Nephron (organoid): ENCODE measurements around the gene KRT35.

ENCODE experiments used
- H3K27ac Mint-ChIP-seq, 3 experiments: 2 replicates each; pipeline ENCODE4 v1.8.0; 2020; ENCODE audit warnings: mixed read lengths in 3 of 3, mild to moderate bottlenecking in 2 of 3, moderate library complexity in 1 of 3
- H3K27me3 Mint-ChIP-seq: 2 replicates; pipeline ENCODE4 v1.8.0; 2021; ENCODE audit warnings: low read depth, mild to moderate bottlenecking, moderate library complexity, mixed read lengths
- H3K36me3 Mint-ChIP-seq: 2 replicates; pipeline ENCODE4 v1.8.0; 2020; ENCODE audit warnings: low read depth, mixed read lengths
- H3K4me1 Mint-ChIP-seq: 2 replicates; pipeline ENCODE4 v1.8.0; 2020; ENCODE audit warnings: mixed read lengths
- H3K4me3 Mint-ChIP-seq, 3 experiments: 2 replicates each; pipeline ENCODE4 v1.8.0; 2020; ENCODE audit warnings: mild to moderate bottlenecking in 3 of 3, mixed read lengths in 3 of 3, moderate library complexity in 2 of 3
- H3K9me3 Mint-ChIP-seq: 2 replicates; pipeline ENCODE4 v1.8.0; 2020; ENCODE audit warnings: mixed read lengths
- TF ChIP-seq, protein P1 (sequence below), 3 experiments: fragments of 200-600 bp; sonication (generic); IDR thresholded peaks; one replicate each; pipeline ENCODE4 v1.5.0; 2021; ENCODE audit warnings: antibody characterized with exemption in 3 of 3; ENCODE audit not compliant: unreplicated experiment in 3 of 3

Gene KRT35

DNA sequence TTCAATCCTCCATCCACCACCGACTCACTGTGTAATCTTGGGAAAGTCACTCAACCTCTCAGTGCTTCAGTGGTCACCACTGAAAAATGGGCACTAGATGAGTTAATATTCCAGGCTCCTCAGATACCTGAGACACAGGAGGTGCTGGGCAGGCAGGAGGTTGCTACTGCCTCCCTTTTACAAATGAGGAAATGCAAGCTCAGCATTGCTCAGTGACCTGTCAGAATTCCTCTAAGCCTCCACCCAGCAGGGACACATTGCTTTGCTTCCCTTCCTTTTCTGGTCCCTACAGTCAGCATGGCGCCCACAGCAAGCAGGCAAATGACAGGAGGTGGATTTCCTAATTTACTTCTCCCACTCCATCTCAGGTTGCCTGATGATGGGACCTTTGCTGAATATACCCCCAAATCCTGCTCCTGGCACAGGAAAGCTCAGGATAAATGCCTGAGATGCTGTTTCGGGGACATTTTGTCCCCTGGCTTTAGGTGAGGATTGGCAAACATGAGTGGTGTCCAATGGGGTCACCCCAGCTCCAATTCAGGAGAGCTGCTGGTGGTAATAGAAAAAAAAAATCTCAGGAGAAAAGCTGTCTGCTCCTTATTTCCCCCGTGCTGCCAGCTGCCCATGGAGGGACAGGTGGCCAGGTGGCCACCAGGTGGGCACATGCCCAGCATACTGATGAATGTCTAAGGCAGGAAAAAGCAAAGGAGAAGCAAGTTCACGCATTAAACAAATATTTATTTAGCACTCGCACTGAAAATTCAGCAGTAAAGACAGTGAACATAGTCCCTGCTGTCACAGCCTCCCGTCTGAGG lies 29.5 kb upstream of the KRT35 start:
- Mint-ChIP-seq H3K4me1 (no peaks in the 10 kb centered on the region), H3K27me3 (peaks cover 36% of the 10 kb centered on the region), H3K9me3 (no peaks in the 10 kb centered on the region), H3K36me3 (no peaks in the 10 kb centered on the region), H3K4me3 (no peak overlapping the region), H3K27ac (no peak overlapping the region)
- TF ChIP-seq, protein P1, sequence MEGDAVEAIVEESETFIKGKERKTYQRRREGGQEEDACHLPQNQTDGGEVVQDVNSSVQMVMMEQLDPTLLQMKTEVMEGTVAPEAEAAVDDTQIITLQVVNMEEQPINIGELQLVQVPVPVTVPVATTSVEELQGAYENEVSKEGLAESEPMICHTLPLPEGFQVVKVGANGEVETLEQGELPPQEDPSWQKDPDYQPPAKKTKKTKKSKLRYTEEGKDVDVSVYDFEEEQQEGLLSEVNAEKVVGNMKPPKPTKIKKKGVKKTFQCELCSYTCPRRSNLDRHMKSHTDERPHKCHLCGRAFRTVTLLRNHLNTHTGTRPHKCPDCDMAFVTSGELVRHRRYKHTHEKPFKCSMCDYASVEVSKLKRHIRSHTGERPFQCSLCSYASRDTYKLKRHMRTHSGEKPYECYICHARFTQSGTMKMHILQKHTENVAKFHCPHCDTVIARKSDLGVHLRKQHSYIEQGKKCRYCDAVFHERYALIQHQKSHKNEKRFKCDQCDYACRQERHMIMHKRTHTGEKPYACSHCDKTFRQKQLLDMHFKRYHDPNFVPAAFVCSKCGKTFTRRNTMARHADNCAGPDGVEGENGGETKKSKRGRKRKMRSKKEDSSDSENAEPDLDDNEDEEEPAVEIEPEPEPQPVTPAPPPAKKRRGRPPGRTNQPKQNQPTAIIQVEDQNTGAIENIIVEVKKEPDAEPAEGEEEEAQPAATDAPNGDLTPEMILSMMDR (IDR thresholded peaks at IDR 0.05; ENCODE audit: unreplicated experiment in 3 of 3) = no peak

DNA sequence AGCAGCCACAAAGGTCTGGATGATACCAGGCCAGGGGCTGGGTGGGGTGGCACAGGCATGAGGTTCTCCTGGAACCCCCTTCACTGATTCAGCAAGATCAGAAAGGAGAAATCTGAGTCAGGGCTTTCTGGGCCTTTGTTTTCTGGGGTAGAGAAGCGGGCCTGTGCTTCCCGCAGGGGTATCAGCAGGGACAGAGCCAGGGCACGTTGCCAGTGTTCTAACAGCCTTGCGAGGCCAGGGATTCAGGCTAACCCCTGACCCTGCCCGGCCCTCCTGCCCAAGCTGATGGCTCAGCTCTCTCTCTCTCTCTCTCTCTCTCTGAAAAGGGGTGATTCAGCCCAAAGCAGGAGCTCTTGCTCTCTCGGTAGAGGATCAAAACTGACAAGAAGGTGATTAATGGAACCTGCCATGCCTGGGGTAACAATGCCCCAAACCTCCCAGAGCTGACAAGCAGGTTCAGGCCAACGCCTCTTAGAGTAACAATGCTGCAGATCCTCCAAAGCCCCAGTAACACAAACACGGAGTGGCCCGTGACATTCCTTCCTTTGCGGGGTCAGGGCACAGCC lies 26.4 kb upstream of the KRT35 start:
- peaks cover 16% of the 10 kb centered on the region for H3K4me1 Mint-ChIP-seq
- H3K9me3 Mint-ChIP-seq = no peaks in the 10 kb centered on the region
- H3K27ac Mint-ChIP-seq = no peak overlapping the region
- TF ChIP-seq, protein P1 (IDR thresholded peaks at IDR 0.05; ENCODE audit: unreplicated experiment in 3 of 3) = no peak
- H3K27me3 Mint-ChIP-seq = peaks cover 37% of the 10 kb centered on the region
- no peaks in the 10 kb centered on the region for H3K36me3 Mint-ChIP-seq
- H3K4me3 Mint-ChIP-seq = no peak overlapping the region

DNA sequence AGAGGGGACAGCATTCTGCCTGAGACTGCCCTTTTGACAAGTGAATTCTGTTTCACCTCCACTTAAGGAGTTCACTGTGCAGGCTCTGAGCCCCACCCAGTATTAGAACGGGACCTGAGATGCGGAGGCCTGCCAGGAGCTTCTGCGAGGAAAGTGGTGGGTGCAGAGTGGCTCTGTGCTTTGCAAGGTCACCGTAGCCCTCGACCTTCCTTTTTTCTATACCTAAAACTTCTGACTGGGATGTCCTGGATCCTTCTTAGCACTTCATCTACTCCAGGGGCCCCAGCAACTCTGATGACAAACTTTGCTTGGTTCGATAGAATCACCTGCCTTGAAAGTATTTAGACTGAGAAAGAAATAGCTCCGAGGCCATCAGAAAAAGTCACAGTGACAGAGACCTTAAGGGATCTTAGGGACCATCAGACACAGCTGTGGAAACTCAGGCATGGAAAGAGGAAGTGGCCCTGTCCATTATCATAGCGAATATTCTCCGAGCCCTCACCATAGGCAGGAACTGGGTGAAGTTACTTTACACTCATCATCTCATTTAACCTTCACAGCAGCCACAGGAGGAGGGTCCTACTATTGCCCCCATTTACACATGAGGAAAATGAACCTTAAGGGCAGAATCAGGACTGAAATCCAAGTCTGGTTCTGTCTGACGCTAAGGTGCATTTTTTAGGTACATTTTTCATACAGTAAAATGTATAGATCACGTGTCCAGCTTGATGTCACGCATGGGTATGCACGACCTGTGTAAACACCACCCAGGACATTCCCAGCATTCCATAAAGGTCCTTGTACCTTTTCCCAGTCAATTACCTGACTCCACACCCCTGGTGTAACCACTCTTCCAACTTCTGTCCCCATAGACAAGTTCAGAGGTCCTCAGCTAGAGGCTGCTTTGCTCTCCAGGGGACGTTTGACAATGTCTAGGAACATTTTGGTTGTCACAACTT lies 25.1 kb upstream of the KRT35 start:
- Mint-ChIP-seq H3K4me3 (no peak overlapping the region), H3K36me3 (no peaks in the 10 kb centered on the region), H3K4me1 (peaks cover 16% of the 10 kb centered on the region), H3K27me3 (peaks cover 40% of the 10 kb centered on the region), H3K9me3 (no peaks in the 10 kb centered on the region), H3K27ac (peak overlapping the region in 1 of 3 experiments; percentile 8)
- TF ChIP-seq, protein P1 (IDR thresholded peaks at IDR 0.05; ENCODE audit: unreplicated experiment in 3 of 3) = no peak

DNA sequence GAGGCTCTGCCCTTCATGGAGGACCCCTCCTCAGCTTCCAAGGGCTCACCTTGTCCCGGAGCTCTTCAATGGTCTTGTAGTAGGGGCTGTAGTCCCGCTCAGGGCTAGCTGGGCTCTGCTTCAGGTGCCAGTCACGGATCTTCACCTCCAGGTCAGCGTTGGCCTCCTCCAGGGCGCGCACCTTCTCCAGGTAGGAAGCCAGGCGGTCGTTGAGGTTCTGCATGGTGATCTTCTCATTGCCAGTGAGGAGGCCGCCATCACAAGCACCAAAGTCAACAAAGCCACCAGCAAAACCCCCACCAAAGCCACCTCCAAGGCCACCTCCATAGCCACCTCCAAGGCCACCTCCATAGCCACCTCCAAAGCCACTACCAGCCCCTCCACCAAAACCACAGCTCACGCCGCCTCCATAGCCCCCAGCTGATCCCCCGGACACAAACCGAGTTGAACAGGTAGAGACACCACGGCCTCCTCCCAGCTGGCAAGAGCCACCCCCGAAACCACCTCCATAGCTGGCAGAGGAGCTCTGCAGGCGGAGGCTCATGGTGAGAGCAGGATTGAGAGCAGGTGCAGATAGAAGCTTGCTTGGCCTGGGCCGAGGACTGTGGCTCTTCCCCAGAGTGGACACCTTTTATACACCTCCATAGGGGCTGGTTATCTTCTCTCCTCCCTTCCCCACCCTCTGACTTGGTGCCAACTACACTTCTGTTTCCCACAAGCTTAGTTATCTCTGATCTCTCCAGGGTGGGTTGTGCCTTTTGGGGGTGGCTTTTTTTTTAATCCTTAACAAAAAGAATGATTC lies 24.3 kb upstream of the KRT35 start, which contains the start of gene KRT13:
Gene KRT13 (minus strand): TSS at position 606 of the 802 bp plus-strand sequence. CDS start 62 bp downstream, at position 544.
- Mint-ChIP-seq H3K9me3 (no peaks in the 10 kb centered on the region), H3K36me3 (no peaks in the 10 kb centered on the region), H3K27ac (peak within 1 kb of the TSS in 2 of 3 experiments; percentile 1 to 30), H3K4me3 (no peak within 1 kb of the TSS), H3K4me1 (peaks cover 22% of the 10 kb centered on the region), H3K27me3 (peaks cover 40% of the 10 kb centered on the region)
- TF ChIP-seq, protein P1 (IDR thresholded peaks at IDR 0.05; ENCODE audit: unreplicated experiment in 3 of 3) = no peak

DNA sequence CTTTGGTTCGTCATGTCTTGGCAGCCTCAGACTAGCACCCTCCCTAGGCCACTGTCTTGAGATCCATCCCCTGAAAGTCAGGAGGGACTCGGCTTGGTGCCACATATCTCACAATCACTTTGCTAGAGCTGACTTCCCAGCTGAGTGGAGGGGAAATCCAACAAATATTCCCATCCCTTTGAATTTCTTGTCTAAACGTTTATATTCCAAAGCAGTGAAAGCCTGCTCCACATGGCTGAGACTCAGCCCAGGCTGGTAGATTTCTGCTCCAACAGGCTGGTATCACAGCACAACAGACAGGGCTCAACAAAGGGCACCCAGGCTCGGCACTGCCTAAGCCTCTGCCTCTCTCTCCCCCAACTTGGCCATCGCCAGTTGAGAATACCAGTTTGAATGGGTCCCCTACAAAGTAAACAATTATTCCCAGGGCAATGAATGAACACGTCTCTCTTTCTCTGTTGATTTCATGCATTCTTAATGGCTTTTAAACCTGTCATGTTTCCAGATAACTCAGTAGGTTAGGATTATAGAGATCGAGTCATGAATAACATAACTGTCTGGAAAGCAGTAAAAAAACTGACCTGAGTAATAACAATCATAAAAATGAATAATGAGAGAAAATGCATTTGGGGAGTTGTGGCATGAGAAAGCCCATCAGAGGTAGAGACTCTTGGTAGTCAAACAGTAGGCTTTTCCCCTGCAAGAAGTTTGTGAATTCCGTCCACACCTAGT lies 23.5 kb upstream of the KRT35 start:
- H3K9me3 Mint-ChIP-seq = no peaks in the 10 kb centered on the region
- peaks cover 38% of the 10 kb centered on the region for H3K27me3 Mint-ChIP-seq
- H3K4me1 Mint-ChIP-seq = peaks cover 26% of the 10 kb centered on the region
- H3K4me3 Mint-ChIP-seq = no peak overlapping the region
- no peaks in the 10 kb centered on the region for H3K36me3 Mint-ChIP-seq
- TF ChIP-seq, protein P1 (IDR thresholded peaks at IDR 0.05; ENCODE audit: unreplicated experiment in 3 of 3) = no peak
- H3K27ac Mint-ChIP-seq = peak overlapping the region in 2 of 3 experiments; percentile 1 to 30
